Activated CD4-positive, alpha-beta memory T cell treated with anti-CD3 and anti-CD28 coated beads, Interleukin-2, amount 10 ng/mL, durations not matched to agents 7 days and 5 days (primary cell): Measurements from ENCODE around the gene MOB3A. TPM values are rescaled to one million over a fixed set of nuclear protein-coding genes. Genes with fewer than 3 reads are reported as not detected.
"Not testable (repeated sequence)": the region's sequence is repeated elsewhere in the genome, so short reads cannot be mapped to it uniquely, and the experiment has no call there.

Experiments
- CTCF ChIA-PET: fragments of 350-600 bp; sonication (Branson Sonifier 250); formaldehyde crosslinking; loops from one replicate; lab custom pipeline; 2021; ENCODE audit warnings: antibody characterized with exemption, inconsistent platforms; lab: Charles Lee
- POLR2A ChIA-PET: fragments of 350-600 bp; sonication (Branson Sonifier 250); formaldehyde crosslinking; loops from one replicate; lab custom pipeline; 2021; ENCODE audit warnings: antibody characterized with exemption; lab: Charles Lee
- DNase-seq: peaks from one replicate; pipeline ENCODE4 v3.0.0-alpha.2; 2020
- H3K27ac Mint-ChIP-seq: one replicate; pipeline ENCODE4 v1.8.0; 2021; ENCODE audit warnings: mild to moderate bottlenecking, mixed read lengths
- H3K27me3 Mint-ChIP-seq: one replicate; pipeline ENCODE4 v1.8.0; 2021; ENCODE audit warnings: mixed read lengths
- H3K36me3 Mint-ChIP-seq: one replicate; pipeline ENCODE4 v1.8.0; 2021; ENCODE audit warnings: low read depth, mixed read lengths
- H3K4me1 Mint-ChIP-seq: one replicate; pipeline ENCODE4 v1.8.0; 2021; ENCODE audit warnings: mixed read lengths
- H3K4me3 Mint-ChIP-seq: one replicate; pipeline ENCODE4 v1.8.0; 2021; ENCODE audit warnings: mild to moderate bottlenecking, mixed read lengths
- H3K9me3 Mint-ChIP-seq: one replicate; pipeline ENCODE4 v1.8.0; 2021; ENCODE audit warnings: mixed read lengths
- total RNA-seq, 2 experiments: library from RNA; stranded (reverse); gene quantifications; one replicate each; pipeline ENCODE4 v1.2.3, GENCODE V29; 2021

MOB3A gene
- total RNA-seq, 2 experiments from 2014 or later, result 242 to 251 TPM

- no peaks in the 10 kb centered on the region for H3K9me3 Mint-ChIP-seq
- ChIA-PET POLR2A (interaction anchor here (0.6 to 5.0 kb wide), 12 partner anchors 11 to 200 kb away, joined by 3 to 118 read pairs (median 6); partner anchors contain the start of genes AP3D1 and MKNK2), CTCF (interaction anchor here (1.0 to 5.1 kb wide), 5 partner anchors 12 to 199 kb away, joined by 3 to 54 read pairs (median 4); partner anchors contain the start of gene AP3D1)
- H3K36me3 Mint-ChIP-seq, result peaks cover 44% of the 10 kb centered on the region
- peak; percentile 100 for DNase-seq
- peak within 1 kb of the TSS; percentile 99 for H3K4me3 Mint-ChIP-seq
- H3K4me1 Mint-ChIP-seq, result peaks cover 29% of the 10 kb centered on the region
- no peaks in the 10 kb centered on the region for H3K27me3 Mint-ChIP-seq
- H3K27ac Mint-ChIP-seq, result peak within 1 kb of the TSS; percentile 88
Measured at GRCh38 chr19:2096480-2097202, 515 bp upstream of the MOB3A start, which contains the start of gene IZUMO4. Gene IZUMO4 (plus strand): TSS chr19:2096915. CDS start chr19:2096946, 31 bp downstream.

DNA sequence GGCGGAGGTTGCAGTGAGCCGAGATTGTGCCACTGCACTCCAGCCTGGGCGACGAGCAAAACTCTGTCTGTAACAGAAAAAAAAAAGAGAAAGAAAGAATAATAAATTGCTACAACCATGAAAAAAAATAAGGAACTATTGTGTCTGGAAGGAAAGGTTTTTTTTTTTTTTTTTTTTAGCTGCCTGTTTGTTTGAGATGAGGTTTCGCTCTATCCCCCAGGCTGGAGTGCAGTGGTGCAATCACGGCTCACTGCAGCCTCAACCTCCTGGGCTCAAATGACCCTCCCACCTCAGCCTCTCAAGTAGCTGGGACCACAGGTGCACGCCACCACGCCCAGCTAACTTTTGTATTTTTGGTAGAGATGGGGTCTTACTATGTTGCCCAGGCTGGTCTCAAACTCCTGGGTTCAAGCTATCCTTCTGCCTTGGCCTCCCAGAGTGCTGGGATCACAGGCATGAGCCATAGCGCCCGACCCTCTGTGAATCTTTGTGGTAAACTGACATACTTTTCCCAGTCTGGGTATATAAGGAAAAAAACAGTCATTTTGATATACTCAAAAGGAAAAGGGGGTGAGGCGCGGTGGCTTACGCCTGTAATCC is 4.1 kb downstream of the MOB3A start:
- not testable (repeated sequence) for H3K4me3 Mint-ChIP-seq, H3K27me3 Mint-ChIP-seq, H3K9me3 Mint-ChIP-seq, DNase-seq
- Mint-ChIP-seq H3K27ac (peak overlapping the region; percentile 26), H3K36me3 (peaks cover 52% of the 10 kb centered on the region), H3K4me1 (peaks cover 61% of the 10 kb centered on the region)
- CTCF ChIA-PET, result interaction anchor here (0.7 to 5.1 kb wide), 3 partner anchors 7 to 194 kb away, joined by 3 to 54 read pairs (median 4); no protein-coding TSS in a partner anchor
- POLR2A ChIA-PET, result interaction anchor here (1.1 to 5.0 kb wide), 4 partner anchors 7 to 40 kb away, joined by 3 to 118 read pairs (median 14); no protein-coding TSS in a partner anchor

GRCh38 chr19:2089727-2090053 is 6.4 kb downstream of the MOB3A start:
- CTCF ChIA-PET, result interaction anchor here (1.2 kb wide), 1 partner anchor 71 kb away, joined by 3 read pairs; no protein-coding TSS in a partner anchor
- POLR2A ChIA-PET, result interaction anchor here (1.1 to 6.9 kb wide), 3 partner anchors 37 to 192 kb away, joined by 3 to 33 read pairs (median 6); partner anchors contain the start of gene MKNK2
- Mint-ChIP-seq H3K4me1 (peaks cover 73% of the 10 kb centered on the region), H3K9me3 (no peaks in the 10 kb centered on the region), H3K27ac (peak overlapping the region; percentile 92), H3K27me3 (no peaks in the 10 kb centered on the region), H3K4me3 (peak overlapping the region; percentile 57), H3K36me3 (peaks cover 52% of the 10 kb centered on the region)
- DNase-seq, result no peak

- H3K4me1 Mint-ChIP-seq, result peaks cover 70% of the 10 kb centered on the region
- no peak for DNase-seq
- no peaks in the 10 kb centered on the region for H3K27me3 Mint-ChIP-seq
- peaks cover 52% of the 10 kb centered on the region for H3K36me3 Mint-ChIP-seq
- POLR2A ChIA-PET, result interaction anchor here (1.1 to 6.9 kb wide), 3 partner anchors 37 to 191 kb away, joined by 3 to 33 read pairs (median 6); partner anchors contain the start of gene MKNK2
- peak overlapping the region; percentile 92 for H3K27ac Mint-ChIP-seq
- CTCF ChIA-PET, result no interaction called here
- no peaks in the 10 kb centered on the region for H3K9me3 Mint-ChIP-seq
- H3K4me3 Mint-ChIP-seq, result peak overlapping the region; percentile 57
Measured at GRCh38 chr19:2089001-2089711, 7.0 kb downstream of the MOB3A start.

GRCh38 chr19:2087621-2088100 is 8.5 kb downstream of the MOB3A start:
- ChIA-PET CTCF (interaction anchor here (1.0 to 6.1 kb wide), 4 partner anchors 6 to 68 kb away, joined by 3 to 54 read pairs (median 4); partner anchors contain the start of gene MOB3A), POLR2A (interaction anchor here (1.0 to 6.9 kb wide), 7 partner anchors 6 to 231 kb away, joined by 3 to 118 read pairs (median 3); partner anchors contain the start of genes MKNK2 and MOB3A)
- H3K36me3 Mint-ChIP-seq, result peaks cover 57% of the 10 kb centered on the region
- H3K4me1 Mint-ChIP-seq, result peaks cover 60% of the 10 kb centered on the region
- H3K4me3 Mint-ChIP-seq, result peak overlapping the region; percentile 65
- peak; percentile 53 for DNase-seq
- H3K27ac Mint-ChIP-seq, result peak overlapping the region; percentile 92
- no peaks in the 10 kb centered on the region for H3K9me3 Mint-ChIP-seq
- H3K27me3 Mint-ChIP-seq, result no peaks in the 10 kb centered on the region

DNA sequence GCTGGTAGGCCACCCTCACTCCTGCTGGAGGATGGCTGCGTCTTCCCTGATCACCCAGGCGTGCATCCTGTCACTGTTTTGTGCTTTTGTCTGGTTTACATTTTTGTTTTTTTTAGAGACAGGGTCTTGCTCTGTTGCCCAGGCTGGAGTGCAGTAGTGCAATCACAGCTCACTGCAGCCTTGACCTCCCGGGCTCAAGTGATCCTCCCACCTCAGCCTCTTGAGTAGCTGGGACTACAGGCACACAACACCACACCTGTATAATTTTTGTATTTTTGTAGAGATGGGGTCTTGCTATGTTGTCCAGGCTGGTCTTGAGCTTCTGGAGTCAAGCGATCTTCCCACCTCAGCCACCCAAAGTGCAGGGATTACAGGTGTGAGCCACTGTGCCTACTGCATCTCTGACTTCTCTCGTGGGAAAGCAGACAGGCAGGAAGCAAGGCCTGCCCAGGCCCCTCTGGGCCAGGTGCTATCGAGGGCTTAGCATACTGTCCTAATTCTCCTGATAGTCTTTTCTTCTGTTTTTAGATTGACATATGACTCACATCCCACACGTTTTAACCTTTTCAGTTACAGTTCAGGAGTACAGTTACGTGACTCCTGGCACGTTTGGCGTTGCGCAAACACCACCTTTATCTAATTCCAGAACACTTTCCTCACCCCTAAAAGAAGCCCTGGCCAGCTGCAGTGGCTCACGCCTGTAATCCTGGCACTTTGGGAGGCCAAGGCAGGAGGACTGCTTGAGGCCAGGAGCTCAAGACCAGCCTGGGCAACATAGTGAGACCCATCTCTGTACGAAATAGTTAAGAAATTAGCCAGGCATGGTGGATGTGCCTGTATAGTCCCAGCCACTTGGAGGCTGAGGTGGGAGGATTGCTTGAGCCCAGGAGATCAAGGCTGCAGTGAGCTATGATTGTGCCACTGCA is 9.2 kb downstream of the MOB3A start:
- peak overlapping the region; percentile 65 for H3K4me3 Mint-ChIP-seq
- DNase-seq, result not testable (repeated sequence)

GRCh38 chr19:2084993-2085720 is 11.0 kb downstream of the MOB3A start:
- Mint-ChIP-seq H3K27me3 (no peaks in the 10 kb centered on the region), H3K27ac (peak overlapping the region; percentile 95), H3K9me3 (no peaks in the 10 kb centered on the region), H3K4me1 (peaks cover 64% of the 10 kb centered on the region), H3K4me3 (peak overlapping the region; percentile 95), H3K36me3 (peaks cover 67% of the 10 kb centered on the region)
- peak; percentile 97 for DNase-seq
- ChIA-PET CTCF (interaction anchor here (1.4 to 6.1 kb wide), 2 partner anchors 9 to 65 kb away, joined by 9 to 54 read pairs; partner anchors contain the start of gene MOB3A), POLR2A (interaction anchor here (0.8 to 6.9 kb wide), 8 partner anchors 9 to 188 kb away, joined by 3 to 118 read pairs (median 4); partner anchors contain the start of genes MKNK2 and MOB3A)

More for the DNA sequence above, 9.2 kb downstream of the MOB3A start:
- peaks cover 60% of the 10 kb centered on the region for H3K4me1 Mint-ChIP-seq
- H3K27me3 Mint-ChIP-seq, H3K9me3 Mint-ChIP-seq: not testable (repeated sequence)
- ChIA-PET POLR2A (interaction anchor here (1.0 to 6.9 kb wide), 7 partner anchors 7 to 230 kb away, joined by 3 to 118 read pairs (median 3); partner anchors contain the start of genes MKNK2 and MOB3A), CTCF (interaction anchor here (1.0 to 6.1 kb wide), 4 partner anchors 7 to 67 kb away, joined by 3 to 54 read pairs (median 4); partner anchors contain the start of gene MOB3A)
- H3K27ac Mint-ChIP-seq, result peak overlapping the region; percentile 92
- peaks cover 57% of the 10 kb centered on the region for H3K36me3 Mint-ChIP-seq

DNA sequence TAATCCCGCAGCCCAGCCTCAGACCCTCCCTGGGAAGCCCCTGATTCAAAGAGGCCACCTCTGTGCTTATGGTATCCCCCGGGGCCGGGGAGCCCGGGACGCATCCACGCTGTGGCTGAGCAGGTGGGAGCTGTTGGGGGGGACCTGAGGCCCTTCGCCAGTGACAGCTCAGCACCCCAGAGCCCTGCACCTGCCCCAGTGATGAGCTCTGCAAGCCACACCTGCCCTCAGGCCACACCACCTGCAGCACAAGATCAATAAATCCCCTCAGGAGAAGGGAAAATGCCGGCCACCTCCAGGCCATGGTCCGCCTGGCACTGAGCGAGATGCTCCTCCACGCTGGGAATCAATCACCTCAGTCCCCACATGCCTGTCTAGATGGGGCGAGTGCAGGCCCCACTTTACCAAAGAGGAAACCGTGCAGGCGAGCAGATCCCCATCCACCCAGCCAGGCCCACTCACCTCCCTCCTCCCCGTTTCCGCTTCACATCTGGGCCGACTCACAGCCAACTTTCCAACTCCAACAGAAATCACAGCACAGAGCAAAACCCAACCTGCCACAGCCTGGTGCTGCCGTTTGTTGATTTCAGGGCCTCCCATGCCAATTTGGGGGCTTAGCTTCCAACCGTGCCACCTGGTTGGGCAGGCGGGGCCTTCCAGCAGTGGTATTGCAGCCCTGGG is 12.8 kb downstream of the MOB3A start:
- Mint-ChIP-seq H3K4me3 (peak overlapping the region; percentile 95), H3K27me3 (no peaks in the 10 kb centered on the region), H3K27ac (peak overlapping the region; percentile 95), H3K4me1 (peaks cover 62% of the 10 kb centered on the region), H3K36me3 (peaks cover 75% of the 10 kb centered on the region), H3K9me3 (no peaks in the 10 kb centered on the region)
- ChIA-PET POLR2A (interaction anchor here (0.6 to 6.7 kb wide), 18 partner anchors 7 to 186 kb away, joined by 3 to 118 read pairs (median 6); partner anchors contain the start of genes AP3D1, IZUMO4 and MOB3A), CTCF (interaction anchor here (0.6 to 6.1 kb wide), 5 partner anchors 11 to 186 kb away, joined by 3 to 54 read pairs (median 4); partner anchors contain the start of gene MOB3A)
- DNase-seq, result peak; percentile 83

DNA sequence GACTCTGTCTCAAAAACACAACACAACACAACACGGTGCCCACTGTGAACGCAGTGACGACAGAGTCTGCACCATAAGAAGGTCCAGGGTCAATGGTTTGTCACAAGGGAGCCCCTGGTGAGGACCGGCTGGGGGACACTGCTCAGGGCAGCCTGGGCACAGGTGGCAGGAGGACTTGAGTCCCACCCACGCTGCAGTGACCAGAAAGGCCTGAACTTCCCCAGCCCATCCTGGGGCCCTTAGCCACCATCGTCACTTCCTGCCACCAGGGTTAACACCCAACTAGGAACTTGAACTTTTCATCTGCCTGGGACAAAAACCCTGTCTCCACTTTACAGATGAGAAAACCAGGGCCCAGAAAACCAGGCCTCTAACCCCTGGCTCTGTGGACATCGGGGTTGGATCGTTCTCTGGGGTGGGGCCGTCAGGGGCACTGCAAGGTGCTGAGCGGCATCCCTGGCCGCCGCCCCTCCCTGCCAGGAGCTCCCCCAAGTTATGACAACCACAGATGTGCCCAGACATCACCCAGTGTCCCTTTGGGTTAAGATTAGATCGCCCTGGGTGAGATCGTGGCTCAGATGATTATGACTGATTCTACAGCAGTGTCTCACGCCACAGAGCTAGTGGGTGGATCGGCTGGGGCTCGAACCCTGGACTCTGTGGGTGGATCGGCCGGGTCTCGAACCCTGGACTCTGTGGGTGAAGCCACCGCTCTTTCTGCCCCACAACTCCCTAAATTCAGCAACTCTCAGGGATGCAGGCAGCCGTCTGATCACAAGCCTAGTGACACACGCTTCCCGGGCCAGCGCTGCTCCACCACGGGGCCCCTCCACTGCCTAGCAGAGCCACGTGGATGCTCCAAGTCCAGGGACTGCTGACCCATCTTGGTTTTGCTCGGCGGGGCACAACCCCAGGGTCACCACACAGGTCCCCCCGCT is 14.0 kb downstream of the MOB3A start:
- Mint-ChIP-seq H3K9me3 (no peaks in the 10 kb centered on the region), H3K27me3 (no peaks in the 10 kb centered on the region), H3K27ac (peak overlapping the region; percentile 95), H3K36me3 (peaks cover 83% of the 10 kb centered on the region), H3K4me3 (peak overlapping the region; percentile 95), H3K4me1 (peaks cover 51% of the 10 kb centered on the region)
- ChIA-PET CTCF (interaction anchor here (0.6 to 6.1 kb wide), 2 partner anchors 12 to 64 kb away, joined by 3 to 54 read pairs; partner anchors contain the start of gene MOB3A), POLR2A (interaction anchor here (0.6 to 6.7 kb wide), 14 partner anchors 9 to 185 kb away, joined by 3 to 118 read pairs (median 8); partner anchors contain the start of genes IZUMO4 and MOB3A)
- DNase-seq, result peak; percentile 72
